HG03432 (cell line): ENCODE results near the gene REEP6.
A peak's percentile ranks its signal among the peaks of the same experiment; 100 is the strongest.

Experiments
- ATAC-seq: cut with Tn5 transposase; IDR thresholded peaks from one replicate; pipeline ENCODE4 v1.9.1; 2021; ENCODE audit warnings: mild to moderate bottlenecking, moderate library complexity; ENCODE audit not compliant: unreplicated experiment

The REEP6 gene

GRCh38 chr19:1491114-1491848 is at the start of gene REEP6:
TSS of gene REEP6 (plus strand) at chr19:1491181. CDS start at chr19:1491270, 89 bp downstream.
- ATAC-seq, result no peak

- ATAC-seq, result no peak
Measured at GRCh38 chr19:1441677-1442438, 49.1 kb upstream of the REEP6 start.

GRCh38 chr19:1445185-1445931 is 45.6 kb upstream of the REEP6 start:
- ATAC-seq, result peak; percentile 77

GRCh38 chr19:1445932-1446712 is 44.9 kb upstream of the REEP6 start:
- ATAC-seq, result no peak

- ATAC-seq, result no peak
Measured at GRCh38 chr19:1446713-1447481, 44.1 kb upstream of the REEP6 start.

- ATAC-seq, result no peak
Measured at GRCh38 chr19:1447504-1447903, 43.5 kb upstream of the REEP6 start.

- ATAC-seq, result no peak
Measured at GRCh38 chr19:1447944-1448343, 43.0 kb upstream of the REEP6 start.

- ATAC-seq, result no peak
Measured at GRCh38 chr19:1449467-1450442, 41.2 kb upstream of the REEP6 start, which contains the start of gene APC2. TSS of gene APC2 (plus strand) at chr19:1450121. CDS start at chr19:1453002, 2,881 bp downstream.

- ATAC-seq, result no peak
Measured at GRCh38 chr19:1450735-1451731, 39.9 kb upstream of the REEP6 start.

- no peak for ATAC-seq
Measured at GRCh38 chr19:1451916-1452801, 38.8 kb upstream of the REEP6 start.

- no peak for ATAC-seq
Measured at GRCh38 chr19:1452802-1453524, 38.0 kb upstream of the REEP6 start.

GRCh38 chr19:1453525-1454364 is 37.2 kb upstream of the REEP6 start:
- no peak for ATAC-seq

GRCh38 chr19:1455002-1455335 is 36.0 kb upstream of the REEP6 start:
- ATAC-seq, result no peak

GRCh38 chr19:1455336-1456120 is 35.5 kb upstream of the REEP6 start:
- ATAC-seq, result no peak
